22Rv1 (cell line): ENCODE data around the gene PADI2.

Experiments used
- ZFX ChIP-seq: fragments of 450-650 bp; IDR thresholded peaks from 2 replicates; pipeline ENCODE4 v1.6.1; 2017; ENCODE audit warnings: antibody characterized with exemption, borderline replicate concordance
- TF ChIP-seq, protein P1 (sequence below): fragments of 450-650 bp; IDR thresholded peaks from 2 replicates; pipeline ENCODE4 v1.5.1; 2017; ENCODE audit warnings: mild to moderate bottlenecking

DNA sequence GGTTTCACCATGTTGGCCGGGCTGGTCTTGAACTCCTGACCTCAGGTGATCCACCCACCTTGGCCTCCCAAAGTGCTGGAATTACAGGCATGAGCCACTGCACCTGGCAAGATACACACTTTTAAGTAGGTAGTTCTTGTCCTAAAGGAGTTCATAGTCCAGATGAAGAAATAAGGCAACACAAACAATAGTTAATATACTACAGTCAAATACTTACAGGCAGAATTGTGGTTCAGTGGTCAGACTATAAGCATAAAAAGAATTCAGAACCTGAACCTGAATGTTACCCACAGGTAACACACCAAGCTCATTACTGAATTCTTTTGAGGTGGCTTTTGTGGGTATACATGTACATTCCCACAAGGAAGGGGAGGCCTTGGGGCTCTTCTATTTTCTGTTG, 67.2 kb downstream of the PADI2 start:
- TF ChIP-seq, protein P1, sequence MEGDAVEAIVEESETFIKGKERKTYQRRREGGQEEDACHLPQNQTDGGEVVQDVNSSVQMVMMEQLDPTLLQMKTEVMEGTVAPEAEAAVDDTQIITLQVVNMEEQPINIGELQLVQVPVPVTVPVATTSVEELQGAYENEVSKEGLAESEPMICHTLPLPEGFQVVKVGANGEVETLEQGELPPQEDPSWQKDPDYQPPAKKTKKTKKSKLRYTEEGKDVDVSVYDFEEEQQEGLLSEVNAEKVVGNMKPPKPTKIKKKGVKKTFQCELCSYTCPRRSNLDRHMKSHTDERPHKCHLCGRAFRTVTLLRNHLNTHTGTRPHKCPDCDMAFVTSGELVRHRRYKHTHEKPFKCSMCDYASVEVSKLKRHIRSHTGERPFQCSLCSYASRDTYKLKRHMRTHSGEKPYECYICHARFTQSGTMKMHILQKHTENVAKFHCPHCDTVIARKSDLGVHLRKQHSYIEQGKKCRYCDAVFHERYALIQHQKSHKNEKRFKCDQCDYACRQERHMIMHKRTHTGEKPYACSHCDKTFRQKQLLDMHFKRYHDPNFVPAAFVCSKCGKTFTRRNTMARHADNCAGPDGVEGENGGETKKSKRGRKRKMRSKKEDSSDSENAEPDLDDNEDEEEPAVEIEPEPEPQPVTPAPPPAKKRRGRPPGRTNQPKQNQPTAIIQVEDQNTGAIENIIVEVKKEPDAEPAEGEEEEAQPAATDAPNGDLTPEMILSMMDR, result no peak
- TF ChIP-seq ZFX, result no peak
